GM19023 (cell line): ENCODE results near the gene FNDC7.
"Not testable (repeated sequence)": the region's sequence is repeated elsewhere in the genome, so short reads cannot be mapped to it uniquely, and the experiment has no call there.

Experiments used
- ATAC-seq: cut with Tn5 transposase; IDR thresholded peaks from one replicate; pipeline ENCODE4 v1.9.1; 2021; ENCODE audit warnings: mild to moderate bottlenecking, moderate library complexity; ENCODE audit not compliant: unreplicated experiment

Gene FNDC7

GRCh38 chr1:108692724-108693655, 19.7 kb upstream of the FNDC7 start:
- peak; percentile 49 for ATAC-seq

- no peak for ATAC-seq
These were observed 17.2 kb upstream of the FNDC7 start for GRCh38 chr1:108695535-108695934.

- ATAC-seq, result no peak
These were observed 13.1 kb upstream of the FNDC7 start for GRCh38 chr1:108699375-108700332.

- no peak for ATAC-seq
These were observed 11.4 kb upstream of the FNDC7 start for GRCh38 chr1:108701176-108701849.

GRCh38 chr1:108702109-108702508, 10.6 kb upstream of the FNDC7 start:
- ATAC-seq, result not testable (repeated sequence)

GRCh38 chr1:108703939-108704338, 8.8 kb upstream of the FNDC7 start:
- peak; percentile 15 for ATAC-seq

- ATAC-seq, result no peak
These were observed 8.2 kb upstream of the FNDC7 start for GRCh38 chr1:108704496-108704895.

GRCh38 chr1:108706643-108707042, 6.1 kb upstream of the FNDC7 start:
- no peak for ATAC-seq

GRCh38 chr1:108708691-108709660, 3.7 kb upstream of the FNDC7 start:
- peak; percentile 67 for ATAC-seq

- no peak for ATAC-seq
These were observed 3.2 kb downstream of the FNDC7 start for GRCh38 chr1:108715932-108716331.

GRCh38 chr1:108716437-108717230, 3.9 kb downstream of the FNDC7 start:
- ATAC-seq, result no peak

GRCh38 chr1:108717774-108718316, 5.1 kb downstream of the FNDC7 start:
- ATAC-seq, result no peak

GRCh38 chr1:108718927-108719655, 6.4 kb downstream of the FNDC7 start:
- no peak for ATAC-seq

GRCh38 chr1:108719656-108720435, 7.1 kb downstream of the FNDC7 start:
- no peak for ATAC-seq

- ATAC-seq, result no peak
These were observed 9.6 kb downstream of the FNDC7 start for GRCh38 chr1:108722292-108722691.

- no peak for ATAC-seq
These were observed 13.2 kb downstream of the FNDC7 start for GRCh38 chr1:108725906-108726305.

GRCh38 chr1:108728327-108728923, 15.7 kb downstream of the FNDC7 start:
- ATAC-seq, result no peak
